Activated naive CD8-positive, alpha-beta T cell (primary cell): ENCODE results near the gene COG6.
A peak's percentile ranks its signal among the peaks of the same experiment; 100 is the strongest.

Experiments used
- H3K27ac Mint-ChIP-seq: one replicate; pipeline ENCODE4 v1.8.0; 2021; ENCODE audit warnings: mixed read lengths
- H3K27me3 Mint-ChIP-seq: one replicate; pipeline ENCODE4 v1.8.0; 2021; ENCODE audit warnings: mixed read lengths
- H3K36me3 Mint-ChIP-seq: one replicate; pipeline ENCODE4 v1.8.0; 2021; ENCODE audit warnings: mixed read lengths
- H3K4me1 Mint-ChIP-seq: one replicate; pipeline ENCODE4 v1.8.0; 2021; ENCODE audit warnings: low read depth, mixed read lengths
- H3K4me3 Mint-ChIP-seq: one replicate; pipeline ENCODE4 v1.8.0; 2021; ENCODE audit warnings: mild to moderate bottlenecking, mixed read lengths
- H3K9me3 Mint-ChIP-seq: one replicate; pipeline ENCODE4 v1.8.0; 2021; ENCODE audit warnings: low read depth, mixed read lengths

Gene COG6

DNA sequence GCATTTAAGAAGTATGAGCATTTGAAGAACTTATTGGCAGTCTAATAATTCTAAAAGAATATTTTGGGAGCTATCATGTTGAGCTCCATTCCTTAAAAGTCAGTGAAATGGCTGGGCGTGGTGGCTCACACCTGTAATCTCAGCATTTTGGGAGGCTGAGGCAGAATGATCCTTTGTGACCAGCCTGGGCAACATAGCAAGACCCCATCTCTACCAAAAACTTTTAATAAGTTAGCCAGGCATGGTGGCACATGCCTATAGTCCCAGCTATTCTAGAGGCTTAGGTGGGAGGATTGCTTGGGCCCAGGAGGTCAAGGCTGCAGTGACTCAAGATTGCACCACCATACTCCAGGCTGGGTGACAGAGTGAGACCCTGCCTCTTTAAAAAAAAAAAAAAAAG lies 8.0 kb downstream of the COG6 start:
- peaks cover 11% of the 10 kb centered on the region for H3K36me3 Mint-ChIP-seq
- no peaks in the 10 kb centered on the region for H3K27me3 Mint-ChIP-seq

DNA sequence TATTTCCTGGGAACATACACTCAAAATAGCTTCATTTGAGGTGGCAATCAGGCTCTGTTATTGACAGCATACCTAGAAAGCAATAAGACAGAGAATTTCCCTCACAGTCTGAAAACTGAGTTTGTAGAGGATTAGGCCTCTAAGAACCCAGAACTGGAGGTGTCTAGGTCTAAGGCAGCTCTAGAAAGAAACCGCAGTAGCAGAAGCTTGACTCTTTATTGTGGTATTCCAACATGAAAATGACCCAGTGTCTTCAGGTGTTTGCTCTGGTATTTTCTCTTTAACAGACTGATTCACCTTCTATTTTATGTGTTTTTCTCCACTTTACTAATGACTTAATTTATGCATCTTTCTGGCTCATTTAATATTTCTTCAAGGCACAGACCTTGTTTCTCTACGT lies 8.5 kb downstream of the COG6 start:
- Mint-ChIP-seq H3K27ac (peak overlapping the region; percentile 54), H3K36me3 (peaks cover 12% of the 10 kb centered on the region), H3K9me3 (no peaks in the 10 kb centered on the region), H3K27me3 (no peaks in the 10 kb centered on the region), H3K4me1 (peaks cover 8% of the 10 kb centered on the region), H3K4me3 (no peak overlapping the region)

More for the DNA sequence above, 8.0 kb downstream of the COG6 start:
- Mint-ChIP-seq H3K9me3 (no peaks in the 10 kb centered on the region), H3K27ac (no peak overlapping the region), H3K4me1 (peaks cover 12% of the 10 kb centered on the region), H3K4me3 (no peak overlapping the region)

DNA sequence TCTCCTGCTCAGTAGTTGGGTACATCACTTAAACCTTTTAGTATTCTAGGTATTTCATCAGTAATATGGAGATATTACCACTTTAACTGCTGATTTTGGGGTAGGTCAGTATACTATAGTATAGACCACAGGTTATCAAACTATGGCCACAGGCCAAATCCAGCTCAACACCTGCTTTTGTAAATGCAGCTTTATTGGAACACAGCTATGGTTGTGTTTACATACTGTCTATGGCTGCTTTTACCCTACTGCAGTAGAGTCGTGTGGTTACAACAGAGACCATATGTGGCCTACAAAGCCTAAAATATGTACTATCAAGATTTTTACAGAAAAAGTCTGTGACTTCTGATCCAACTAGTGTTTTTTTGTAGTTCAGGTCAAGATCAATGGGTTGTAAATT lies 10.3 kb downstream of the COG6 start:
- Mint-ChIP-seq H3K36me3 (peaks cover 10% of the 10 kb centered on the region), H3K4me3 (no peak overlapping the region), H3K27ac (no peak overlapping the region), H3K27me3 (no peaks in the 10 kb centered on the region), H3K9me3 (no peaks in the 10 kb centered on the region), H3K4me1 (peaks cover 3% of the 10 kb centered on the region)

DNA sequence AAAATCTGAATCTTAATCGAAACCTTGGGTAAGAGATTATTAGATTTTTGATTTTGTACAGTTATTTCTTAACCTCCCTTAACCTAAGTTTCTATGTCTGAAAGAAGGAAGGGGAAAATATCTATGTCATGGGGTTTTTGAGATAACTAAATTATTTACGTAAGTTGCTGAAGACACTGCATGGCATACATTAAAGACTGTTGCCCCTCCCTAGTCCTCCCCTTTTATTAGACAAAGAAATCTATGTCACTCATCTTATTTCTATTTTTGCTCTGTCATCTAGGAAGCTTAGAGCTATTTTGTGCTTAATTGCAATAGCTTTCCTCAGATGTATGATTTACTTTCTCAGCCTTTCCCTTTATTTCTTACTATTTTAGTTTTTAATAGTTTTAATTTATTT lies 15.0 kb downstream of the COG6 start:
- H3K9me3 Mint-ChIP-seq: no peaks in the 10 kb centered on the region

DNA sequence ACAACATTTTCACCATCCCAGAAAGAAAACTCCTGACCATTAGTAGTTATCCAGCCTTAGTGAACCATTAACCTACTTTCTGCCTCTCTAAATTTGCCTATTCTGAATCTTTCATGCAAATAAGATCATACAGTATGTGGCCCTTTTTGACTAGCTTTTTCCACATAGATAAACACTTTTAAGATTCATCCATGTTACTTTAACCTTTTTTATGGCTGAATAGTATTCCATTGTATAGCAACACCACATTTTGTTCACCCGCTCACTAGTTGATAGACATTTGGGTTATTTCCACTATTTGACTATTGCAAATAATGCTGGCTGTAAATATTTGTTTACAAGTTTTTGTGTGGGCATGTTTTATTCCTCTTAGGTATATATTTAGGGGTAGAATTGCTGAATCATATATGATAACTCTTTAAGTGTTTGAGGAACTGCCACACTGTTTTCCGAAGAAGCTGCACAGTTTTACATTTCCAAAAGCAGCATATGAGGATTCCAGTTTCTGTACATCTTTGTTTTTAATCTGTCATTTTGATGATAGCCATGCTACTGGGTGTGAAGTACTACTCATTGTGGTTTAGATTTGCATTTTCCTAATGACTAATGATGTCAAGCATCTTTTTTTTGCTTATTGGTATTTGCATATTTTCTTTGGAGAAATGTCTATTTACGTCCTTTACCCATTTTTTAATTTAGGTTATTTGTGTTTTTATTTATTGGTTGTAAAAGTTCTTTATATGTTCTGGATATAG lies 17.1 kb downstream of the COG6 start:
- peaks cover 7% of the 10 kb centered on the region for H3K36me3 Mint-ChIP-seq

More for the DNA sequence above, 15.0 kb downstream of the COG6 start:
- Mint-ChIP-seq H3K4me1 (peaks cover 10% of the 10 kb centered on the region), H3K4me3 (no peak overlapping the region), H3K36me3 (peaks cover 11% of the 10 kb centered on the region), H3K27me3 (no peaks in the 10 kb centered on the region), H3K27ac (no peak overlapping the region)

DNA sequence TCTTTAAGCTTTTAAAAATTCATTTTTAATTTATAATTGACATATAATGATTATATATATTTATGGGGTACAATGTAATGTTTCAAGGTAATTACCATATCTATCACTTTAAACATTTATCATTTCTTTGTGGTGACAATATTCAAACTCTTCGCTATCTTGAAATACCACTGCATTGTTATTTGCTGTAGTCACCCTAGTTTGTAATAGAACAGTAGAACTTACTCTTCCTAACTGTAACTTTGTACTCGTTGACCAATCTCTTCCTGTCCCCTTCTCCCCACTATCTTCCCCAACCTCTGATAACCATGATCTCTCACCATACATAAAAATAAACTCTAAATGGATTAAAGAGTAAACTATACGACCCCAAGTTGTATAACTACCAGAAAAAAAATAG lies 20.4 kb downstream of the COG6 start:
- Mint-ChIP-seq H3K9me3 (no peaks in the 10 kb centered on the region), H3K4me3 (no peak overlapping the region), H3K27me3 (no peaks in the 10 kb centered on the region), H3K27ac (no peak overlapping the region), H3K36me3 (peaks cover 10% of the 10 kb centered on the region), H3K4me1 (peaks cover 9% of the 10 kb centered on the region)

More for the DNA sequence above, 17.1 kb downstream of the COG6 start:
- H3K9me3 Mint-ChIP-seq: no peaks in the 10 kb centered on the region
- no peaks in the 10 kb centered on the region for H3K27me3 Mint-ChIP-seq
- H3K27ac Mint-ChIP-seq: no peak overlapping the region
- H3K4me1 Mint-ChIP-seq: peaks cover 10% of the 10 kb centered on the region
- H3K4me3 Mint-ChIP-seq: no peak overlapping the region

DNA sequence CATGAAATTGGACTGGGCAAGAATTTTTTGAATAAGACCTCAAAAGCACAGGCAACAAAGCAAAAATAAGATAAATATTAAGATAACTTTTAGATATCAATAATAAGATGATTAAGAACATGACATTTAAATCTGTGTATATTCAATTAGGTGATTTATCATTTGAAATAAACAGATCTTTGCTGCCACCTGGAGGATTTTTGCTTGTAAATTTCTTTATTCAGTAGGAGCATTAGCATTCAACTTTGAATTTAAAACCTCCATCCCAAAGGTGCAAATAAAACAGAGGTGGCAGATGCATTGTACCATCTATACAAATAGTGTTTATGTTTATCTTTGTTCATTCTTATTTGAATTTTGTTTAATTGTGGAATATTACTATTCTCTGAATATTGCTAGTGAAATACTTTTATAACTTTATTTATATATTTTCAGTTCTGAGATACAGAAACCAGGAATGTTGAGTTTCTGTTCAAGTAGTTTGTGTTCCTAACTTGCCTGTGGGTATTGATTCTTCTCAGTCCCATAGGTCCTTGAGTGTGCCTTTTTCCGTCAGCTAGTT lies 20.9 kb downstream of the COG6 start:
- no peaks in the 10 kb centered on the region for H3K9me3 Mint-ChIP-seq
- H3K27ac Mint-ChIP-seq: no peak overlapping the region
- no peak overlapping the region for H3K4me3 Mint-ChIP-seq
- peaks cover 12% of the 10 kb centered on the region for H3K36me3 Mint-ChIP-seq
- peaks cover 5% of the 10 kb centered on the region for H3K4me1 Mint-ChIP-seq
- no peaks in the 10 kb centered on the region for H3K27me3 Mint-ChIP-seq

DNA sequence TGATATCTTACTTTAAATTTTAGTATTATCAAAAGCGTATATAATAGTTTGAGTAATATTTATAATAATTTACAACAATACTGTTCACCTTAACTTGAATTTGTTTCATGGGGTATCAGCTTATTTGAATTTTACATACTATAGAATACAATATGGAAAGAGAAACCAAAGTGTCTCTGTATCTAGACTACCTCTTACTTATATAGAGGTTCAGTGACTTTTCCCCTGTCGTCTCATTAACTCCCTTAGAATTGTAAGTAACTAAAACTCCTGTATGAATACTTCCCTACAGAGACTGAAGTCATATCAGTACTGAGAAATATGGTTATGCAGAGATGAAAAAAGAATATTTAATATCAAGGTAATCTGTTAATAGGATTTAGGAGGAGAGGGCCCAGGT lies 26.8 kb downstream of the COG6 start:
- Mint-ChIP-seq H3K27ac (no peak overlapping the region), H3K4me3 (no peak overlapping the region)

DNA sequence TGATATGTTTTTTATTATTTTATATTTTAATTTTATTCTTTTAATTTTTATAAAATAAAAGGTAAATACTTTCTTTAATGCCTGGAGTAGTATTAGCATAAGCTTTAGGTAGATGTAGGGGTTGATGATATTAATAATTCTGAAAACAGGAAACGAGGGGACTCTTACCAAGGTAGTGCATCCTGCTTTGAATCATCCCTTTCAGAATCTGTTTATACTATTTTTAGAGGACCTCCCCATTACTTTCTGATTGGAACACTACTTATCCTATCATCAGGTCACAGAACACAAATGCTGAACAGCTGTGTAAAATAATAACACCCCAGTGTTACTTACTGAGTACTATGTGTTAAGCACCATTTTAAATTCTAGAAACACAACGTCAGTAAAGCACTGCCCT lies 27.3 kb downstream of the COG6 start:
- H3K27me3 Mint-ChIP-seq: no peaks in the 10 kb centered on the region
- H3K27ac Mint-ChIP-seq: peak overlapping the region; percentile 3
- H3K4me1 Mint-ChIP-seq: peaks cover 3% of the 10 kb centered on the region

More for the DNA sequence above, 26.8 kb downstream of the COG6 start:
- Mint-ChIP-seq H3K27me3 (no peaks in the 10 kb centered on the region), H3K4me1 (peaks cover 3% of the 10 kb centered on the region), H3K9me3 (no peaks in the 10 kb centered on the region), H3K36me3 (peaks cover 11% of the 10 kb centered on the region)

DNA sequence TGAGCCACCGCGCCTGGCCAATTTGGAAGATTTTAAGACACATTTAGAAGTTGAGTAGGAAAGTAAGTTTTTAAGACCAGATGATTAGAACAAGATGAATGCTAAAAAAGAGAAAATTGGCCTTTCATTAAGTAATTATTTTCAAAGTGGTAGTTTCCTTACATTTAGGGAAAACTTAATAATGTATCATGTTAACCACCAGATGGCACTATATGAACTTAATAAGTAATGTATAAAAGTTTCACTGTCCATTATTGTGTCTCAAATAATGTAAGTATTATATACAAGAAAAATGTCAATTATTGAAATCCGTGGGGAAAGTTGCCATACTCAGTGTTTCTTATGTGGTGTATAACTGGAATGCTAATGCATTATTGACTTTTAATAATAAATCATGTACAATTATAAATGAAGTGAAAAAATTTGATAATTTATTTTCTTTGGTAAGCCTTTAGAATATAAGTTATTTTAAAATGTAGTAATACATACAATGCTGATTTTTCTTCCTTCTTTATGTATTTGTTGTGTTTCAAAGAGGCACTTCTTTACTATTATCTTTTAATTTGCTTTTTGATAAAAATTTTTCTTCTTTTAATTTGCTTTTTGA lies 29.2 kb downstream of the COG6 start:
- H3K4me3 Mint-ChIP-seq: no peak overlapping the region
- H3K9me3 Mint-ChIP-seq: no peaks in the 10 kb centered on the region
- peaks cover 15% of the 10 kb centered on the region for H3K4me1 Mint-ChIP-seq
- no peak overlapping the region for H3K27ac Mint-ChIP-seq
- peaks cover 12% of the 10 kb centered on the region for H3K36me3 Mint-ChIP-seq
- no peaks in the 10 kb centered on the region for H3K27me3 Mint-ChIP-seq

More for the DNA sequence above, 27.3 kb downstream of the COG6 start:
- no peak overlapping the region for H3K4me3 Mint-ChIP-seq
- peaks cover 12% of the 10 kb centered on the region for H3K36me3 Mint-ChIP-seq
- no peaks in the 10 kb centered on the region for H3K9me3 Mint-ChIP-seq

DNA sequence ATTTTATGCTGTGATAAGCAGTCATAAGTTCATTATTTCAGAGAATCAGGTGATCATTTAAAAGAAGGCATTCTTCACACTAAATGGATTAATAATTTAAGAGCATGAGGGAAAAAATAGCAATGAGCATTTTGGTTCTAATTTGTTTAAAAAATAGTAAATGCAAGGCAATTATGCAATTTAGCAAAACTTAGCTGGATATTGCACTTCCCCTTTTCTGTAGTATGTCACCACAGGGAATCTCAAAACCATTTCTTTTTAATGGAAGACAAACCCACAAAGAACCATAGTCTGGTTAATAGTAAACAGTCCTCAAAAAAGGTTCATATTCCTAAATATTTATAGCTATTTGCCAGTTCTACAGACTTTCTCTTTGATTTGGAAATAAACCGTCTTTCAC lies 30.2 kb downstream of the COG6 start:
- no peaks in the 10 kb centered on the region for H3K27me3 Mint-ChIP-seq
- H3K36me3 Mint-ChIP-seq: peaks cover 10% of the 10 kb centered on the region
- no peak overlapping the region for H3K27ac Mint-ChIP-seq
- peaks cover 15% of the 10 kb centered on the region for H3K4me1 Mint-ChIP-seq
- no peaks in the 10 kb centered on the region for H3K9me3 Mint-ChIP-seq
- H3K4me3 Mint-ChIP-seq: no peak overlapping the region

DNA sequence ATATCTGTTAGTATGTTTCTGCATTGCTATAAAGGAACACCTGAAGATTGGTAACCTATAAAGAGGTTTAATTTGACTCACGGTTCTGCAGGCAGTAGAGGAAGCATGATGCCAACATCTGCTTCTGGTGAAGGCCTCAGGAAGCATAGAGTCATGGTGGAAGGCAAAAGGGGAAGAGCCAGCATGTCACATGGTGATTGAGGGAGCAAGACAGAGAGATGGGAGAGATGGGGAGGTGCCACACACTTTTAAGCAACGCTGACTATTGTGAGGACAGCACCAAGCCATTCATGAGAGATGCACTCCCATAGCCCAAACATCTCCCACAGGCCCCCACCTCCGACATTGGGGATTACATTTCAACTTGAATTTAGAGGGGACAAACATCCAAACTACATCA lies 32.8 kb downstream of the COG6 start:
- Mint-ChIP-seq H3K36me3 (peaks cover 9% of the 10 kb centered on the region), H3K9me3 (no peaks in the 10 kb centered on the region), H3K27me3 (no peaks in the 10 kb centered on the region), H3K4me1 (peaks cover 13% of the 10 kb centered on the region), H3K27ac (peak overlapping the region; percentile 77), H3K4me3 (no peak overlapping the region)

DNA sequence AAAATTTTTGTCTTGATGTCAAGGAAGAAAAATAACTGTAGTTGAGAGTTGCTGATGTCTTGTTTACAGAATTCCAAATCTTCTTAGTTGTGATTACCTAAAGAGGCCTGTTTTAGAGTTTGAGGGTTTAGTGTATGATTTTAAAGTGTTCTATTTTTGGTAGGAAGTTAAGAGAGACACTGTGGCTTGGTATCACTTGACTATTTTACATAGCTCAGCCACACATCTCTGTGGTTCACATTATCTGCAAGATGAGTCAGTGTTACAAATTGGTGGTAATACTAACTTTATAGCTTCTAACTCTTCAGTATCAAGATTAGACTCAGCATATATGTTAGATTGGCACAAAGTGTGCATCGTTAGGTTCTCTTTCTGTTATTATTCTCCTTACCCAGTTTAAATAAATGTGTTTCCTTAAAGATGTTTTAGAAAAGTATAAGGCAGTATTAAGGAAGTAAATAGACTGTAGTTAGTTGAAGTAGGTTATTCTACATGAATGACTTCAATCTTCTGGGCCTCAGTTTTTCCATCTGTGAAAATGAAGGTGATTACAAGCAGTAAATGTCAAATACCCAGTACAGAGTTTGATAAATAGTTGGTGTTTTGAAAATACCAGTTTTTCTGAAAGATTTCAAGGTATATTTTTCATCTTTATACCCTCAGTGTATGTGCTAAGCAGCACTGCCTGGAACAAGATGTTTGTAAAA lies 33.4 kb downstream of the COG6 start:
- H3K4me1 Mint-ChIP-seq: peaks cover 13% of the 10 kb centered on the region

DNA sequence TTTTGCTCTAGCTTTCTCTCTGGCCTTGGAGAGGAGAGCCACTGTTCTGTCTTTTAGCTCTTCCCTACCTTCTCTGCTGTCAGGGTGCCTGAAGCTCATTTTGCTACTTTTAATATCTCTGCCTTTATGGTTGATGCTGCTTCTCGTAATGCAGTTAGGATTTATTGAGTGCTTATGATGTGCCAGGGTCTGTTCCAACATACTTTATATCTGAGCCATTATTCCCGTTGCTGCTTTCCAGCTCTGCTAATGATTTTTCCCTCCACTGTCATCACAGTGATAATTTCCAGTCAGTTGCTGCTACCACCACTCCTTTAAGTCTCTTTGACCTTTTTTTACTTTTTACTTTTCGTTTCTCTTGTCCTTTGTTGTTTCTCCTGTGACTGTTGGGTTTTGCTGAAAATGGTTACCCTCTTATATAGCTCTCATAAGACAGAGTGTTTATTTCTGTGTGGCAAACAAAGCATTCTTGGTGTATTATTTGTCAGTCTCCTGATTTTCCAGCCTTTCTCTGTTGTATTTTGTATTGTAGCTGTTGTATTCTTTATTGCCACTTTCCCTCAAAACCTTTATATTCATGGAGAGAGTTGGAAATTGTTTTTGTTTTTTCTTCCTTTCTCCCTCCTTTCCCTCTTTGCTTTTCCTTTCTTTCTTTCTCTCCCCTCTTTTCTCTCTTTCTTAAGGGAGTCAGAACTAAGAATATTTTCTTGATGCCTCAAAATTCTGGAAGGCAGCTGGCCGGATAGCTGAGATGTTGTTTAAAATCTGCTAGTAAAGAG lies 37.4 kb downstream of the COG6 start:
- Mint-ChIP-seq H3K4me3 (no peak overlapping the region), H3K9me3 (no peaks in the 10 kb centered on the region)

More for the DNA sequence above, 33.4 kb downstream of the COG6 start:
- Mint-ChIP-seq H3K27ac (peak overlapping the region; percentile 77), H3K4me3 (peak overlapping the region; percentile 35), H3K9me3 (no peaks in the 10 kb centered on the region), H3K36me3 (peaks cover 9% of the 10 kb centered on the region), H3K27me3 (no peaks in the 10 kb centered on the region)

More for the DNA sequence above, 37.4 kb downstream of the COG6 start:
- Mint-ChIP-seq H3K27me3 (no peaks in the 10 kb centered on the region), H3K36me3 (peaks cover 6% of the 10 kb centered on the region), H3K27ac (no peak overlapping the region), H3K4me1 (peaks cover 13% of the 10 kb centered on the region)
